K562 (cell line): ENCODE results near the gene BTBD3. TPM values are rescaled to one million over a fixed set of nuclear protein-coding genes. Genes with fewer than 3 reads are reported as not detected.

Experiments used
- ATAC-seq: fragments of 200-7000 bp; cut with Tn5 transposase; 3 replicates; pipeline ENCODE4 v1.9.1; 2020; ENCODE audit warnings: moderate library complexity
- BruUV-seq: library from RNA; stranded (reverse); fragments of 400-500 nt; replicated peaks from 2 replicates; lab custom pipeline; 2021; lab: Mats Ljungman, UMichigan
- CTCF ChIA-PET: fragments of 300-600 bp; formaldehyde crosslinking; extraction: SDS; loops from one replicate; lab custom pipeline; 2021; ENCODE audit warnings: low intra/inter-chr PET ratio; lab: Yijun Ruan, JAX
- POLR2A ChIA-PET: fragments of 300-600, 350-650 bp; sonication (Branson Sonifier 250); formaldehyde crosslinking; extraction: SDS; loops from one replicate; lab custom pipeline; 2021; ENCODE audit warnings: antibody characterized with exemption, inconsistent platforms; lab: Yijun Ruan, JAX
- DNase-seq, 4 experiments: peaks; one replicate each; pipeline versions ENCODE4 v3.0.0 to v3.0.0-alpha.2; 2011 to 2018; ENCODE audit warnings: low spot score in 3 of 4, mixed read lengths in 3 of 4; ENCODE audit errors: extremely low read depth in 1 of 4
- FAIRE-seq: peaks from 2 replicates; lab custom pipeline; 2011; peaks lifted over from hg19 to GRCh38; lab: Jason Lieb, UNC
- H2AFZ ChIP-seq: 2 replicates; pipeline ENCODE4 v1.6.0; 2011; ENCODE audit warnings: low read depth, low read length, control low read depth, inconsistent platforms
- H3K27ac ChIP-seq: fragments of 200-600 bp; 3 replicates; pipeline ENCODE4 v1.8.0; 2011; ENCODE audit warnings: low read depth, mild to moderate bottlenecking, control low read depth, inconsistent platforms, low read length, moderate library complexity, mixed read lengths; ENCODE audit errors: extremely low read depth
- H3K27me3 ChIP-seq, 2 experiments: fragments of 300-600 bp in 1 of 2; 2 replicates in 1 of 2; 3 replicates in 1 of 2; pipeline versions ENCODE4 v1.6.0 to v1.8.0; 2011; ENCODE audit warnings: inconsistent platforms in 2 of 2, low read length in 2 of 2, mild to moderate bottlenecking in 1 of 2, mixed read lengths in 1 of 2, moderate library complexity in 1 of 2; ENCODE audit not compliant: control insufficient read depth in 2 of 2, insufficient read depth in 2 of 2
- H3K36me3 ChIP-seq: fragments of 300-600 bp; 3 replicates; pipeline ENCODE4 v1.8.0; 2011; ENCODE audit warnings: mild to moderate bottlenecking, low read length, inconsistent platforms; ENCODE audit not compliant: control insufficient read depth, insufficient read depth
- H3K4me1 ChIP-seq, 2 experiments: fragments of 200-600 bp in 1 of 2; replicated peaks in 1 of 2; 2 replicates in 1 of 2; 3 replicates in 1 of 2; pipeline versions ENCODE4 v1.5.1 to v1.8.0; 2011; ENCODE audit warnings: inconsistent platforms in 2 of 2, low read length in 2 of 2, mild to moderate bottlenecking in 1 of 2, mixed read lengths in 1 of 2, moderate library complexity in 1 of 2; ENCODE audit not compliant: control insufficient read depth in 2 of 2, insufficient read depth in 2 of 2
- H3K4me2 ChIP-seq: 2 replicates; pipeline ENCODE4 v1.6.1; 2011; ENCODE audit warnings: low read length, control low read depth, inconsistent platforms, mixed read lengths; ENCODE audit not compliant: insufficient read depth
- H3K4me3 ChIP-seq: fragments of 200-600 bp; sonication (generic), shearing (Covaris generic); 2 replicates; pipeline ENCODE4 v1.5.1; 2016; ENCODE audit warnings: control low read depth, inconsistent platforms
- H3K79me2 ChIP-seq: fragments of 200-600 bp; 3 replicates; pipeline ENCODE4 v1.8.0; 2011; ENCODE audit warnings: low read length, inconsistent platforms; ENCODE audit not compliant: control insufficient read depth, insufficient read depth
- H3K9ac ChIP-seq, 2 experiments: 2 replicates each; pipeline versions ENCODE4 v1.6.0 to v1.6.1; 2011; ENCODE audit warnings: low read depth in 2 of 2, low read length in 2 of 2, control low read depth in 1 of 2, inconsistent platforms in 1 of 2, mild to moderate bottlenecking in 1 of 2, mixed read lengths in 1 of 2; ENCODE audit not compliant: insufficient read depth in 1 of 2
- H3K9me1 ChIP-seq: one replicate; pipeline ENCODE4 v1.6.0; 2011; ENCODE audit warnings: inconsistent platforms, mild to moderate bottlenecking, low read length, moderate library complexity; ENCODE audit not compliant: control insufficient read depth, insufficient read depth
- H3K9me3 ChIP-seq: replicated peaks from 2 replicates; pipeline ENCODE4 v1.5.1; 2011; ENCODE audit warnings: low read depth, low read length, inconsistent platforms; ENCODE audit not compliant: control insufficient read depth, insufficient read depth
- H4K20me1 ChIP-seq: replicated peaks from 2 replicates; pipeline ENCODE4 v1.6.1; 2011; ENCODE audit warnings: low read length, inconsistent platforms, mixed read lengths; ENCODE audit not compliant: control insufficient read depth, insufficient read depth
- GATAD2B ChIP-seq: fragments of 450-650 bp; IDR thresholded peaks from 2 replicates; pipeline ENCODE4 v1.6.1; 2017; ENCODE audit warnings: mild to moderate bottlenecking, borderline replicate concordance
- GTF2A2 ChIP-seq: IDR thresholded peaks from 2 replicates; pipeline ENCODE4 v1.6.1; 2016; ENCODE audit warnings: mild to moderate bottlenecking, missing genetic modification characterization, missing compliant biosample characterization
- KDM4B ChIP-seq, 2 experiments: fragments of 450-650 bp in 1 of 2; sonication (generic) in 1 of 2; IDR thresholded peaks; 2 replicates each; pipeline ENCODE4 v1.6.1; 2016 to 2017; ENCODE audit warnings: borderline replicate concordance in 2 of 2, antibody characterized with exemption in 1 of 2, low read depth in 1 of 2, mild to moderate bottlenecking in 1 of 2
- PML ChIP-seq: IDR thresholded peaks from 2 replicates; pipeline ENCODE4 v1.6.1; 2012; ENCODE audit warnings: low read length, inconsistent platforms
- SRSF7 ChIP-seq: fragments of 200-400 bp; formaldehyde crosslinking; optimal IDR thresholded peaks from 2 replicates; pipeline ENCODE3; 2017; ENCODE audit warnings: mild to moderate bottlenecking, low read depth, low read length
- ZNF174 ChIP-seq: fragments of 250-450 bp; sonication (Bioruptor Pico); IDR thresholded peaks from 2 replicates; pipeline ENCODE4 v1.4.0; 2020; ENCODE audit warnings: mild to moderate bottlenecking
- ZNF518B ChIP-seq: fragments of 250-450 bp; sonication (Bioruptor Pico); IDR thresholded peaks from 2 replicates; pipeline ENCODE4 v1.5.0; 2021; ENCODE audit warnings: mild to moderate bottlenecking, moderate library complexity
- ZNF707 ChIP-seq: fragments of 250-450 bp; sonication (Bioruptor Pico); conservative IDR thresholded peaks from 2 replicates; pipeline ENCODE4 v1.8.0; 2022; ENCODE audit warnings: inconsistent platforms, mild to moderate bottlenecking, moderate library complexity
- WGBS: fragments of 100-300 bp; shearing (Covaris generic); methylation state at CpG from one replicate; pipeline ENCODE4 v1.1.6; 2016; ENCODE audit warnings: low coverage, mixed read lengths; ENCODE audit not compliant: insufficient coverage; ENCODE audit errors: missing lambda C conversion rate; 5-methylcytosine and 5-hydroxymethylcytosine counted together
- in situ Hi-C: fragments of 300-500 bp; cut with MboI; formaldehyde crosslinking; loops from 4 replicates; pipeline ENCODE4 v1.15.0; 2018; ENCODE audit warnings: inconsistent platforms, mixed read lengths
- intact Hi-C: fragments of 100-400 bp; cut with micrococcal nuclease; formaldehyde crosslinking; loops from 2 replicates; pipeline ENCODE4 v1.14.2; 2022
- polyA plus RNA-seq, 8 experiments: library from polyadenylated mRNA; depleted of rRNA in 4 of 8; stranded (reverse) in 5 of 8; unstranded in 3 of 8; fragments of >200 nt; fragmentation: Nextera tagmentation in 2 of 8; fragmentation: Illumina TruSeq in 1 of 8; extraction: Ambion mirVana in 2 of 8; extraction: Trizol in 1 of 8; gene quantifications; 2 replicates each; pipeline versions ENCODE4 v1.2.1 to v1.2.3, GENCODE V29; 2011 to 2014; ENCODE audit warnings: inconsistent platforms in 1 of 8, missing spikeins in 1 of 8
- total RNA-seq, 7 experiments: library from RNA; depleted of rRNA in 6 of 7; stranded (reverse); fragments of >200 nt in 6 of 7; fragmentation: Illumina TruSeq in 2 of 7; extraction: Trizol in 2 of 7; gene quantifications; 2 replicates each; pipeline versions ENCODE4 v1.2.1 to v1.2.3, GENCODE V29; 2011 to 2021; ENCODE audit warnings: low replicate concordance in 1 of 7
- TF ChIP-seq, protein P1 (sequence below): fragments of 450-650 bp; IDR thresholded peaks from 2 replicates; pipeline ENCODE4 v1.6.1; 2016; ENCODE audit warnings: missing biosample characterization, missing genetic modification characterization

Gene BTBD3
- total and polyA plus RNA-seq, 9 of the 15 experiments (the other 6 are each of a cell fraction or from before 2014, with no cell fraction given): 1.8 to 11.4 (median 6.4) TPM

GRCh38 chr20:11949711-11950110 is 32.0 kb downstream of the BTBD3 start (continued):
- no peak for TF ChIP-seq GTF2A2
- no peak for TF ChIP-seq ZNF707 (CRISPR knock-in tag)
- TF ChIP-seq GATAD2B: no peak
- TF ChIP-seq, all 486 proteins: peak for 0

GRCh38 chr20:11951696-11952095 is 34.0 kb downstream of the BTBD3 start:
- FAIRE-seq: no peak
- H3K79me2 ChIP-seq: no peaks in the 10 kb centered on the region
- DNase-seq: no peak
- TF ChIP-seq PML (no peak), KDM4B (IDR thresholded peaks at IDR 0.05; ENCODE audit: borderline replicate concordance in 2 of 2, low read depth in 1 of 2) (no peak), ZNF518B (CRISPR knock-in tag) (no peak), ZNF174 (CRISPR knock-in tag) (no peak), SRSF7 (no peak)
- TF ChIP-seq, protein P1, sequence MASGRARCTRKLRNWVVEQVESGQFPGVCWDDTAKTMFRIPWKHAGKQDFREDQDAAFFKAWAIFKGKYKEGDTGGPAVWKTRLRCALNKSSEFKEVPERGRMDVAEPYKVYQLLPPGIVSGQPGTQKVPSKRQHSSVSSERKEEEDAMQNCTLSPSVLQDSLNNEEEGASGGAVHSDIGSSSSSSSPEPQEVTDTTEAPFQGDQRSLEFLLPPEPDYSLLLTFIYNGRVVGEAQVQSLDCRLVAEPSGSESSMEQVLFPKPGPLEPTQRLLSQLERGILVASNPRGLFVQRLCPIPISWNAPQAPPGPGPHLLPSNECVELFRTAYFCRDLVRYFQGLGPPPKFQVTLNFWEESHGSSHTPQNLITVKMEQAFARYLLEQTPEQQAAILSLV (tag): no peak
- H3K27ac ChIP-seq: no peak overlapping the region
- no peaks in the 10 kb centered on the region for H3K36me3 ChIP-seq
- H3K4me1 ChIP-seq: no peaks in the 10 kb centered on the region
- intact Hi-C loops: no loop called here
- ChIA-PET POLR2A (no interaction called here), CTCF (no interaction called here)
- no peaks in the 10 kb centered on the region for H4K20me1 ChIP-seq
- no TSS peak for BruUV-seq
- no peak overlapping the region for H3K4me3 ChIP-seq
- no peaks in the 10 kb centered on the region for H3K27me3 ChIP-seq
- WGBS: 17% methylated on average over 1 of the region's 3 CpGs
- ATAC-seq: no peak
- H3K4me2 ChIP-seq: no peak overlapping the region
- H3K9me1 ChIP-seq: no peaks in the 10 kb centered on the region
- in situ Hi-C loops: no loop called here
- H3K9ac ChIP-seq: no peak overlapping the region
- no peaks in the 10 kb centered on the region for H3K9me3 ChIP-seq
- H2AFZ ChIP-seq: no peak overlapping the region
